ENCODE results near the gene PLXND1.

The PLXND1 gene

GRCh38 chr3:129561619-129562248 lies 44.7 kb downstream of the PLXND1 start:
- H3K4me3 ChIP-seq: peak overlapping the region in 1 of 2 donors; percentile 40
- H3K4me1 ChIP-seq: peaks cover 9 to 82% (median 69%) of the 10 kb centered on the region in 4 donors
- TF ChIP-seq CTCF (IDR thresholded peaks at IDR 0.05): no peak
- peak overlapping the region; percentile 86 to 90 for H3K27ac ChIP-seq
- peaks cover 18 to 73% (median 50%) of the 10 kb centered on the region in 3 donors for H3K36me3 ChIP-seq
- no peak for DNase-seq
- no peaks in the 10 kb centered on the region for H3K27me3 ChIP-seq
- no peaks in the 10 kb centered on the region for H3K9me3 ChIP-seq
- intact Hi-C loops (cut with DNase I; ENCODE audit: low total_unique reads): no loop called here

- no peak for TF ChIP-seq CTCF (IDR thresholded peaks at IDR 0.05)
- intact Hi-C loops (cut with DNase I; ENCODE audit: low total_unique reads): no loop called here
- H3K36me3 ChIP-seq: peaks cover 25 to 73% (median 50%) of the 10 kb centered on the region in 3 donors
- DNase-seq: peak; percentile 88 to 98
- H3K9me3 ChIP-seq: no peaks in the 10 kb centered on the region
- H3K27ac ChIP-seq: peak overlapping the region; percentile 86 to 90
- no peaks in the 10 kb centered on the region for H3K27me3 ChIP-seq
- H3K4me1 ChIP-seq: peaks cover 9 to 89% (median 72%) of the 10 kb centered on the region in 4 donors
- peak overlapping the region; percentile 35 to 40 for H3K4me3 ChIP-seq
Observed at GRCh38 chr3:129560911-129561594, 45.4 kb downstream of the PLXND1 start.

- peak overlapping the region; percentile 35 to 40 for H3K4me3 ChIP-seq
- peaks cover 9 to 96% (median 79%) of the 10 kb centered on the region in 4 donors for H3K4me1 ChIP-seq
Observed at GRCh38 chr3:129560269-129560787, 46.1 kb downstream of the PLXND1 start.

GRCh38 chr3:129559565-129560079 lies 46.9 kb downstream of the PLXND1 start:
- Histone ChIP-seq H3K4me3 (no peak overlapping the region), H3K36me3 (peaks cover 23 to 65% (median 42%) of the 10 kb centered on the region in 3 donors), H3K27ac (peak overlapping the region; percentile 86 to 90), H3K4me1 (peaks cover 12 to 98% (median 83%) of the 10 kb centered on the region in 4 donors), H3K9me3 (no peaks in the 10 kb centered on the region), H3K27me3 (no peaks in the 10 kb centered on the region)
- intact Hi-C loops (cut with DNase I; ENCODE audit: low total_unique reads): loop anchor here (5.0 kb wide), 2 partner anchors 43 to 67 kb away; no protein-coding TSS in a partner anchor
- no peak for DNase-seq
- TF ChIP-seq CTCF (IDR thresholded peaks at IDR 0.05): no peak

More at GRCh38 chr3:129560269-129560787, 46.1 kb downstream of the PLXND1 start:
- peaks cover 24 to 72% (median 49%) of the 10 kb centered on the region in 3 donors for H3K36me3 ChIP-seq
- intact Hi-C loops (cut with DNase I; ENCODE audit: low total_unique reads): no loop called here
- no peaks in the 10 kb centered on the region for H3K27me3 ChIP-seq
- peak; percentile 65 to 93 for DNase-seq
- TF ChIP-seq CTCF (IDR thresholded peaks at IDR 0.05): no peak
- no peaks in the 10 kb centered on the region for H3K9me3 ChIP-seq
- H3K27ac ChIP-seq: peak overlapping the region; percentile 86 to 90

GRCh38 chr3:129558772-129559564 lies 47.5 kb downstream of the PLXND1 start:
- Histone ChIP-seq H3K9me3 (no peaks in the 10 kb centered on the region), H3K27ac (peak overlapping the region; percentile 86 to 90), H3K36me3 (peaks cover 23 to 60% (median 38%) of the 10 kb centered on the region in 3 donors), H3K27me3 (no peaks in the 10 kb centered on the region), H3K4me3 (no peak overlapping the region), H3K4me1 (peaks cover 12 to 98% (median 82%) of the 10 kb centered on the region in 4 donors)
- DNase-seq: no peak
- no peak for TF ChIP-seq CTCF (IDR thresholded peaks at IDR 0.05)
- intact Hi-C loops (cut with DNase I; ENCODE audit: low total_unique reads): loop anchor here (5.0 kb wide), 2 partner anchors 43 to 67 kb away; no protein-coding TSS in a partner anchor
